Keratinocyte (primary cell): ENCODE measurements around the gene SMPDL3A.

Experiments used
- CTCF ChIP-seq, 3 experiments: IDR thresholded peaks in 1 of 3; conservative IDR thresholded peaks in 1 of 3; optimal IDR thresholded peaks in 1 of 3; 2 replicates in 2 of 3; 3 replicates in 1 of 3; pipeline versions ENCODE3 to v1.5.1; 2011; ENCODE audit warnings: low read length in 3 of 3, mild to moderate bottlenecking in 3 of 3, moderate library complexity in 2 of 3, control low read depth in 1 of 3, inconsistent platforms in 1 of 3; ENCODE audit not compliant: insufficient read depth in 2 of 3; ENCODE audit errors: extremely low read depth in 1 of 3
- EZH2 ChIP-seq: IDR thresholded peaks from one replicate; pipeline ENCODE4 v1.6.1; 2012; ENCODE audit warnings: inconsistent platforms, mild to moderate bottlenecking, low read length, moderate library complexity

GRCh38 chr6:122799140-122799745, 10.2 kb downstream of the SMPDL3A start:
- no peak for TF ChIP-seq CTCF (optimal IDR thresholded peaks at IDR 0.05 in 1 of 3, IDR thresholded peaks at IDR 0.05 in 1 of 3, conservative IDR thresholded peaks at IDR 0.05 in 1 of 3; ENCODE audit: extremely low read depth in 1 of 3, insufficient read depth in 2 of 3, low read length in 3 of 3)
- no peak for TF ChIP-seq EZH2
